Muscle layer of duodenum (tissue), 2 donors: ENCODE results near the gene FRMPD1.

Experiments used
- H3K27ac ChIP-seq: one replicate; pipeline ENCODE4 v1.7.0; 2013; ENCODE audit warnings: mild to moderate bottlenecking, low read length
- H3K27me3 ChIP-seq: one replicate; pipeline ENCODE4 v1.7.0; 2013; ENCODE audit warnings: low read depth, mild to moderate bottlenecking, control low read depth, low read length
- H3K36me3 ChIP-seq, 2 donors: one replicate each; pipeline ENCODE4 v1.7.0; 2013; ENCODE audit warnings: low read length in 2 of 2, control low read depth in 1 of 2, mild to moderate bottlenecking in 1 of 2; ENCODE audit not compliant: insufficient read depth in 2 of 2, control insufficient read depth in 1 of 2
- H3K4me1 ChIP-seq, 2 donors: one replicate each; pipeline ENCODE4 v1.7.0; 2013; ENCODE audit warnings: low read length in 2 of 2, mild to moderate bottlenecking in 2 of 2, control low read depth in 1 of 2, moderate library complexity in 1 of 2; ENCODE audit not compliant: insufficient read depth in 2 of 2, control insufficient read depth in 1 of 2
- H3K4me3 ChIP-seq, 2 donors: one replicate each; pipeline ENCODE4 v1.7.0; 2013; ENCODE audit warnings: low read length in 2 of 2, low read depth in 1 of 2, mild to moderate bottlenecking in 1 of 2
- H3K9me3 ChIP-seq, 2 donors: one replicate each; pipeline ENCODE4 v1.7.0; 2013; ENCODE audit warnings: low read length in 2 of 2, control low read depth in 1 of 2, mild to moderate bottlenecking in 1 of 2; ENCODE audit not compliant: control insufficient read depth in 1 of 2
- donor health status: healthy.

Gene FRMPD1

GRCh38 chr9:37683531-37684371, 33.0 kb downstream of the FRMPD1 start:
- Histone ChIP-seq H3K27me3 (no peaks in the 10 kb centered on the region), H3K36me3 (no peaks in the 10 kb centered on the region), H3K4me1 (no peaks in the 10 kb centered on the region), H3K27ac (no peak overlapping the region), H3K9me3 (no peaks in the 10 kb centered on the region), H3K4me3 (no peak overlapping the region)

- Histone ChIP-seq H3K9me3 (no peaks in the 10 kb centered on the region), H3K36me3 (no peaks in the 10 kb centered on the region), H3K4me1 (no peaks in the 10 kb centered on the region), H3K4me3 (no peak overlapping the region), H3K27me3 (peaks cover 6% of the 10 kb centered on the region), H3K27ac (no peak overlapping the region)
Observed at GRCh38 chr9:37692622-37693221, 42.0 kb downstream of the FRMPD1 start.

GRCh38 chr9:37693260-37693659, 42.5 kb downstream of the FRMPD1 start:
- peaks cover 6% of the 10 kb centered on the region for H3K27me3 ChIP-seq
- H3K9me3 ChIP-seq, result no peaks in the 10 kb centered on the region
- no peak overlapping the region for H3K4me3 ChIP-seq
- no peak overlapping the region for H3K27ac ChIP-seq
- no peaks in the 10 kb centered on the region for H3K36me3 ChIP-seq
- H3K4me1 ChIP-seq, result no peaks in the 10 kb centered on the region

- H3K36me3 ChIP-seq, result no peaks in the 10 kb centered on the region
Observed at GRCh38 chr9:37694355-37694754, 43.6 kb downstream of the FRMPD1 start.

GRCh38 chr9:37696528-37696927, 45.8 kb downstream of the FRMPD1 start:
- Histone ChIP-seq H3K27ac (no peak overlapping the region), H3K4me3 (no peak overlapping the region), H3K9me3 (no peaks in the 10 kb centered on the region), H3K4me1 (no peaks in the 10 kb centered on the region), H3K27me3 (peaks cover 6% of the 10 kb centered on the region), H3K36me3 (no peaks in the 10 kb centered on the region)

More at GRCh38 chr9:37694355-37694754, 43.6 kb downstream of the FRMPD1 start:
- Histone ChIP-seq H3K4me1 (no peaks in the 10 kb centered on the region), H3K27ac (no peak overlapping the region), H3K27me3 (peaks cover 6% of the 10 kb centered on the region), H3K9me3 (no peaks in the 10 kb centered on the region), H3K4me3 (no peak overlapping the region)

GRCh38 chr9:37700131-37700530, 49.4 kb downstream of the FRMPD1 start:
- Histone ChIP-seq H3K4me1 (no peaks in the 10 kb centered on the region), H3K36me3 (no peaks in the 10 kb centered on the region), H3K27me3 (no peaks in the 10 kb centered on the region)

GRCh38 chr9:37700900-37701299, 50.1 kb downstream of the FRMPD1 start:
- Histone ChIP-seq H3K9me3 (no peaks in the 10 kb centered on the region), H3K27ac (no peak overlapping the region), H3K36me3 (no peaks in the 10 kb centered on the region), H3K4me3 (no peak overlapping the region), H3K4me1 (no peaks in the 10 kb centered on the region), H3K27me3 (no peaks in the 10 kb centered on the region)

More at GRCh38 chr9:37700131-37700530, 49.4 kb downstream of the FRMPD1 start:
- no peak overlapping the region for H3K4me3 ChIP-seq
- H3K9me3 ChIP-seq, result no peaks in the 10 kb centered on the region
- no peak overlapping the region for H3K27ac ChIP-seq

GRCh38 chr9:37705787-37706186, 55.0 kb downstream of the FRMPD1 start:
- H3K4me1 ChIP-seq, result no peaks in the 10 kb centered on the region
- H3K4me3 ChIP-seq, result no peak overlapping the region
- H3K27ac ChIP-seq, result no peak overlapping the region
- H3K9me3 ChIP-seq, result no peaks in the 10 kb centered on the region
- H3K27me3 ChIP-seq, result no peaks in the 10 kb centered on the region
- no peaks in the 10 kb centered on the region for H3K36me3 ChIP-seq

GRCh38 chr9:37706290-37706689, 55.5 kb downstream of the FRMPD1 start:
- Histone ChIP-seq H3K4me3 (no peak overlapping the region), H3K27me3 (no peaks in the 10 kb centered on the region), H3K36me3 (no peaks in the 10 kb centered on the region), H3K4me1 (no peaks in the 10 kb centered on the region), H3K9me3 (no peaks in the 10 kb centered on the region), H3K27ac (no peak overlapping the region)

GRCh38 chr9:37707748-37708147, 57.0 kb downstream of the FRMPD1 start:
- Histone ChIP-seq H3K4me3 (no peak overlapping the region), H3K4me1 (no peaks in the 10 kb centered on the region), H3K36me3 (no peaks in the 10 kb centered on the region), H3K27ac (no peak overlapping the region), H3K27me3 (no peaks in the 10 kb centered on the region), H3K9me3 (no peaks in the 10 kb centered on the region)

- Histone ChIP-seq H3K27ac (no peak overlapping the region), H3K27me3 (no peaks in the 10 kb centered on the region), H3K4me3 (no peak overlapping the region), H3K36me3 (no peaks in the 10 kb centered on the region), H3K4me1 (no peaks in the 10 kb centered on the region), H3K9me3 (no peaks in the 10 kb centered on the region)
Observed at GRCh38 chr9:37710046-37710445, 59.3 kb downstream of the FRMPD1 start.
